ENCODE data around the gene REEP1.
"Not testable (repeated sequence)": the region's sequence is repeated elsewhere in the genome, so short reads cannot be mapped to it uniquely, and the experiment has no call there.

Gene REEP1

DNA sequence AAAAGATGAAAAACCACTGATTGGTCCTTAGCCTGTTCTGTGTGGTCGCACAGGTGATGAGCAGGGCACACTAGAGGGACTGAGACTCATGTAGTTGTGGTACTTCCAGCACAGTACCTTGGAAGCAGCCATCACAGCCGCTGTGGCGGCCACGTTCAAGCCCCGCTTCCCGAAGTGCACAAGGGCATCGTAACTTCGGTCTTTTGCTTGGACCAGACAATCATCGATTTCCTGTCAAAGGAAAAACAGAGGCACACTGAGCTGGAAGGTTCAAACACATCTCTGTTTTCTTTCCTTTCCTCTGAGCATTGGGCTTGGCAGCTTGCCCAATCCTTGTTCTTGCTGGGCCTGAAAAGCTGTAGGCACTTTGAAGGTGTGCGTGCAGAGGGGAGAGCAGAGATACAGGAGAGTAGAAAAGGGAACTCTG, 85.6 kb downstream of the REEP1 start:
- TF ChIP-seq, protein P1, sequence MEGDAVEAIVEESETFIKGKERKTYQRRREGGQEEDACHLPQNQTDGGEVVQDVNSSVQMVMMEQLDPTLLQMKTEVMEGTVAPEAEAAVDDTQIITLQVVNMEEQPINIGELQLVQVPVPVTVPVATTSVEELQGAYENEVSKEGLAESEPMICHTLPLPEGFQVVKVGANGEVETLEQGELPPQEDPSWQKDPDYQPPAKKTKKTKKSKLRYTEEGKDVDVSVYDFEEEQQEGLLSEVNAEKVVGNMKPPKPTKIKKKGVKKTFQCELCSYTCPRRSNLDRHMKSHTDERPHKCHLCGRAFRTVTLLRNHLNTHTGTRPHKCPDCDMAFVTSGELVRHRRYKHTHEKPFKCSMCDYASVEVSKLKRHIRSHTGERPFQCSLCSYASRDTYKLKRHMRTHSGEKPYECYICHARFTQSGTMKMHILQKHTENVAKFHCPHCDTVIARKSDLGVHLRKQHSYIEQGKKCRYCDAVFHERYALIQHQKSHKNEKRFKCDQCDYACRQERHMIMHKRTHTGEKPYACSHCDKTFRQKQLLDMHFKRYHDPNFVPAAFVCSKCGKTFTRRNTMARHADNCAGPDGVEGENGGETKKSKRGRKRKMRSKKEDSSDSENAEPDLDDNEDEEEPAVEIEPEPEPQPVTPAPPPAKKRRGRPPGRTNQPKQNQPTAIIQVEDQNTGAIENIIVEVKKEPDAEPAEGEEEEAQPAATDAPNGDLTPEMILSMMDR (conservative IDR thresholded peaks at IDR 0.05), result no peak
- peak overlapping the region; percentile 58 for H3K27ac ChIP-seq

DNA sequence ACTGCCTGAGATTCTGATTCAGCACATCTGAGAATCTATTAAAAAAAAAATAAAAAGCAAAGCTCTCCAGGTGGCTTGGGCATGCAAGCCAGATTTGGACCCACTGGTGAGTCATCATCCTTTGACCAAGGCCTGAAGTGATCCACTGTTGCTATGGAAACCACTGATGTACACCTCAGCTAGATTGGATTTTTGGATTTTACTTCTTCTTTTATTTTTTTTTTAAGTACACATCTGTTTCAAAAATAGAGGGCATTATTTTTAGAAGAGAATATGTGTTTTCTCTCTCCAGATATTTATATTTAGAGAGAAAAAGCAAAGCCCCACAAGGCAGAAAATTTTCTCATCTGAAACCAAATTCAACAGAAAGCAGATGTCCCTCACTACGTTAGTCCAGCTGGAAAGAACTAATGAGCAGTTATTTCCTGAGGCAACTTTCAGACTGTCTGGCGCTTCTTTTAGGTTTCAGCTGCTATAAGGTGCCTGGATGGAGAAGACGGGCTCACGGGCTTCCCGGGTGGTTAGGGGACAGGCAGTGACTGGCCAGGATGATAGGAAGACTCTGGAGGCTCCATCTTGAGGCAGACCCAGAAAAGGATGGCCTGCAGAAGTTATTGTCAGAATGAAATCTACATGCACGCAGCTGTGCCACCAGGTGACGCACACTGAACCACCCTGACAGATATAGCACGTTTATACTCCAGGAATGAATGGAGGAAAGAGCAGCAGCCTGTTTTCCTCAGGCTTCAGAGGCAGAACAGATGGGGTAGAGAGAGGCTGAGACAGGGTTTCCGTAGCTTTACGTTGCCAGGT, 87.6 kb downstream of the REEP1 start:
- no peak overlapping the region for H3K27ac ChIP-seq
- TF ChIP-seq, protein P1 (conservative IDR thresholded peaks at IDR 0.05), result no peak

DNA sequence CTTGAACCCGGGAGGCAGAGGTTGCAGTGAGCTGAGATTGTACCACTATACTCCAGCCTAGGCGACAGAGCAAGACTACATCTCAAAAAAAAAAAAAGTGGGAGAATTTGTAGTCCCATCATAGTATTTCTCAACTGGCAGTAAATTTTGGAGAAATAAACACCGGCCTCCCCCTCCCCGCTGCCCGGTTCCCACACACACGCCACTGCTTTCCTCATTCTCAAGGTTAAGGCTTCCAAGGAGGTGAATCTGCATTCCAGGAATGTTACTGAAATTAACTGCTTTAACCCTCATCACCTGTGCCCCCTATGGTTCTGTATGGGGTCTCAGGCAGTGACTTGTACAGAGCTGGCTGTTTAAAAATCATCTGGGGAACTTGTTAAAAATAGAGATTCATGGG, 88.2 kb downstream of the REEP1 start:
- TF ChIP-seq, protein P1 (conservative IDR thresholded peaks at IDR 0.05), result no peak
- H3K27ac ChIP-seq, result no peak overlapping the region

DNA sequence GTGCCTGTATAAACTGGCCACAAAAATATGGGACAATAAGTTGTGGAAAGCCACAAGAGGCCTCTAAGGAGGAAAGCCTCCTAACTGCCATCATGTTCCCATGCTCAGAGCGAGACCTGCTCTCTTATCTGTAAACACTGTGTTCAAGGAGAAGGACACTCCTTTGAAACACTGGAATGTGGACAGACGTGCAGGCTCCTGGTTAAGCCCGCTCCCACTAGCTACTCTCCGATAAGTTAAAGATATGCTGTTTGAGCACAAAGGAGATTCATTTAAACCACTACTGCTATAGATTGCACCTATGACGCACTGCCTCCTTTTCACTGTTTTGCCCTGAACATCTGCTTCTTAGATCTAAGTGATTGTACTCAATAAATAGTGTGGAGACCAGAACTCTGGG, 92.2 kb downstream of the REEP1 start:
- H3K27ac ChIP-seq, result not testable (repeated sequence)

DNA sequence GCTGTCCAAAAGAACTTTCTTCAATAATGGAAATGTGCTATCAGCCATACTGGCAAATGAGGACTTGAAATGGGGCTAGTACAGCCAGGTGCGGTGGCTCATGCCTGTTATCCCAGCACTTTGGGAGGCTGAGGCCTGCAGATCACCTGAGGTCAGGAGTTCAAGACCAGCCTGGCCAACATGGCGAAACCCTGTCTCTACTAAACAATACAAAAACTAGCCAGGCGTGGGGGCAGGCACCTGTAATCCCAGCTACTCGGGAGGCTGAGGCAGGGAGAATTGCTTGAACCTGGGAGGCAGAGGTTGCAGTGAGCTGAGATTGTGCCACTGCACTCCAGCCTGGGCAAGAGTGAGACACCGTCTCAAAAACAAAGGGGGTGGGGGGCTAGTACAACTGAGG, 92.6 kb downstream of the REEP1 start:
- H3K27ac ChIP-seq, result not testable (repeated sequence)

DNA sequence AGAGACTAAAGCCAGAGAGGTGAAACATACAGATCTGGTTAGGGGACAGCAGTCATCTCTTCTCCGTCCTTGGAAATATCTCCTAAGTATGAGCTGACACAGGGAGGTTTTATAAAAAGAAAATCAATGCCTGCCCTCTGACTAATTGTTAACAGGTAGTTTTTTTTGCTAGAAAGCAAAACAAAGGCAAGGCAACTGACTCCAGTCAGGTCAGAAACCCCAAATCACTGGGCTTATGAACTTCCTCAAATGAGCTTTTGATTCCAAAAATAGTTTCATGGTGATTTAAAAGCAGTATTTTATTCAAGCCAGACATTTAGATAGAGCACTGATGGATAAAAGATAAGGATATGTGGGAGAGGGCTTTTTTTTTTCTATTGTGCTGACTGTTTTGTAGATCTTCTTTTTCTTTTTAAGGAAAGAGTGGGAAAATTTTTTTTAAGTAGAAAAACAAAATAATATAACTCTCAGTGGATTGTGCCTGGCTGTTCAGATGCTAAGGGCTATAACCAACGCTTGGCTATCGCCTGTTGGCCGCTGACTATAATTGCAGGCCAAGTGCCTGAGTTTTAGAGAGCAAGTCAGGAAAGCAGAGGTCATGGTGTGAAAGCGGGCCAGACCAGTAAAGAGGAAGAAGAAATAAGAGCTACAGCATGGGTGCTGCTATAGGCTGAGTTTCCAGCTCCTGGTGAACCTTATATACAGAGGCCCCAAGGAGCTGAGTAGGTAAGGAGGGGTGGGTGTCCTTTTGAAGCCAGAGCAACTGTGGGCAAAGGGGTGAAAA, 93.3 kb downstream of the REEP1 start:
- H3K27ac ChIP-seq, result no peak overlapping the region
- TF ChIP-seq, protein P1 (conservative IDR thresholded peaks at IDR 0.05), result no peak

DNA sequence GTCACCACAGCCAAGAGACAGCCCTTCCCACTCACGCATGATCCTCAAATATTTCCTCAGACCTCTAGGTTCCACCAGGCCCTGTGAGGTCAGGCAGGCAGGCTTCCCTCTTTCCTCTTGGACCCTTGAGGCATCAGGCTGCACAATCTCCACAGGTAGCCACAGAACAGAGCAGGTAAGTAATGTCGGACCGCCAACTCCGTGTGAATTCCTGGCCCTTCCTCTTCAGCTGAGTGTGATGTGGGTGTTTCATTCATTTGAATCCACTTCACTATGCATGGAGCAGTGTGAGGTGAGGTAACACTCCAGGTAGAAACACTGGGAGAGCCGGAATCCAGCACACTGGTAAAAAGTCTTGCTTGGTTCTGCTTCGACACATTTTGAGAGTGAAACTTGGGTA, 94.2 kb downstream of the REEP1 start:
- TF ChIP-seq, protein P1 (conservative IDR thresholded peaks at IDR 0.05), result no peak
- H3K27ac ChIP-seq, result no peak overlapping the region

DNA sequence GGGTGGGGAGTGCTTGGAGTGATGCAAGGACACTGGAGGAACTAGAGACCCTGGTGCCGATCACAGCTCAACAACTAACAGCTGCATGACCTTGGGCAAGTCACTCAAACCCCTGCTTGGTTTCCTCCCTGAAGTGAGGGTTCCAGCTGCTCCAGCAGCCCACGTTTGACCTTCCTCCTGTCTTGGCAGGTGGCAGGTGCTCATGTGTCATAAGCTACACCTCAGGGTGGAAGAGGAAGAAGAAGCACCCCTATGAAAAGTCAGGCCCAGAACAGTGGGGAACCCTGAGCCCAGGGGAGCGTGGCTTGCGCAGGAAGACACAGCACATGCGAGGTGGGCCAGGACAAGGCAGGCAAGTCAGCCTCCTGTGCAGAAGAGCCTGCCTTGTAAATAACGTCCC, 95.8 kb downstream of the REEP1 start:
- H3K27ac ChIP-seq, result peak overlapping the region; percentile 74
- TF ChIP-seq, protein P1 (conservative IDR thresholded peaks at IDR 0.05), result no peak
